Dendritic cell treated with granulocyte-macrophage colony-stimulating factor and Interleukin-4, amounts not matched to agents 40 ng/mL and 50 ng/mL, for 4 days (primary cell): ENCODE measurements around the gene KLHDC8B.

Source experiments
- H3K27ac Mint-ChIP-seq: one replicate; pipeline ENCODE4 v1.8.0; 2022; ENCODE audit warnings: mild to moderate bottlenecking, mixed read lengths
- H3K27me3 Mint-ChIP-seq: one replicate; pipeline ENCODE4 v1.8.0; 2022; ENCODE audit warnings: mild to moderate bottlenecking, mixed read lengths
- H3K36me3 Mint-ChIP-seq: one replicate; pipeline ENCODE4 v1.8.0; 2022; ENCODE audit warnings: low read depth, mixed read lengths
- H3K4me1 Mint-ChIP-seq: one replicate; pipeline ENCODE4 v1.8.0; 2022; ENCODE audit warnings: low read depth, mixed read lengths
- H3K4me3 Mint-ChIP-seq: one replicate; pipeline ENCODE4 v1.8.0; 2022; ENCODE audit warnings: mild to moderate bottlenecking, moderate library complexity, mixed read lengths
- H3K9me3 Mint-ChIP-seq: one replicate; pipeline ENCODE4 v1.8.0; 2022; ENCODE audit warnings: mixed read lengths
- intact Hi-C: fragments of 100-400 bp; cut with micrococcal nuclease; formaldehyde crosslinking; loops from one replicate; pipeline ENCODE4 v1.15.0; 2022

Gene KLHDC8B

DNA sequence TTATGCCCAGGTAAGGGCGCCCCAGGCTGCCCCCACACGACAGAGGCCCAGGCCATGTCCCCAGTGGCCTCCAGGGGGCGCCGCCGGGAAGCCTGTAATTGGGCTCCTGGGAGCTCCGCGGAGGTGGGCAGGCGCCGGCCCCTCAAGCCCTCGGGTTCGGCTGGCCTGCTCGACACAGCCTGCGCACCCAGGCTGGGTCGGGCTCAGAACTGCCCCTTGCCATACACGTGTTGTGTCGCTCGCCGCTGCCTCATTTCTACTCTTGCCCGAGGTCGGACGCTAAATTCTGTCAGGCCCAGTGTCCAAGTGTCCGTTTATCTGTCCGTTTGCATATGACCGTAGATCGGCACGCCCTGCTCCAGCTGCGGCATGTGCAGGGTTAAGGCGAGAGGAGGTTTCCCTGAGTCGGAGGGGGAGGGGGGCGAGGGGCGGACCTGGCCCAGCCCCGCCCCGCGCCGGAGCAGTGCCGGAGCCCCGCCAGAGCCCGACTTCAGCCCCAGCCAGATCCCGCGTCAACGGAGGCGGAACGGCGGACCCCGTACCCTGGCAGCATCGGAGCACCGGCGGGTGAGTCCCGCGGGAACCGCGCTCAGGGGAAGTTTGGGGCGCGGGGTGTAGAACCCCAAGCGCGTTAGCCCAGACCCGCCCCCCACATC is at the start of gene KLHDC8B:
Gene KLHDC8B (plus strand): TSS at position 480 of the 656 bp plus-strand sequence. CDS start 1,172 bp downstream, outside the sequence.
- Mint-ChIP-seq H3K4me3 (peak within 1 kb of the TSS; percentile 83), H3K9me3 (no peaks in the 10 kb centered on the region), H3K27ac (peak within 1 kb of the TSS; percentile 80), H3K36me3 (no peaks in the 10 kb centered on the region), H3K27me3 (peaks cover 9% of the 10 kb centered on the region), H3K4me1 (peaks cover 29% of the 10 kb centered on the region)
- intact Hi-C loops: loop anchor here (1.0 to 2.0 kb wide), 2 partner anchors 105 to 278 kb away; no protein-coding TSS in a partner anchor

DNA sequence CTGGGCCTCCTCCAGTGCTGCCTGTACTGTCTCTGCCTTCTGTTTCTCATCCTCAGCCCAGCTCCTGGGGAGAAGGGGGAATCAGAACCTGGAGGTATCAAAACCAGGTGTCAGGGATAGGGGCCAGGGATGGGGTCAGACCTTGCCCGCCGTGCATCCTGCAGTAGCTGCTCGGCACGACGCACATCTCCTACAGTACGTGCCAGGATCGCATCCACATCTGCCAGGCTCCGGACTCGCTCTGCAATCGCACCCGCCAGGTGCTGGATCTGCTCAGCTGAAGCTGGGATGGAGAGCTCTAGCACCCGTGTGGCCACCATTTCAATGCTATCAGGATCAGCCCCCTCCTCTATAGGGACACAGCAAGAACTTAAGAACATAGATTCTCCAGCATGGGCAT is 49.4 kb upstream of the KLHDC8B start:
- Mint-ChIP-seq H3K27ac (peak overlapping the region; percentile 82), H3K4me3 (no peak overlapping the region), H3K4me1 (peaks cover 28% of the 10 kb centered on the region), H3K27me3 (no peaks in the 10 kb centered on the region), H3K9me3 (no peaks in the 10 kb centered on the region), H3K36me3 (peaks cover 78% of the 10 kb centered on the region)
- intact Hi-C loops: no loop called here

DNA sequence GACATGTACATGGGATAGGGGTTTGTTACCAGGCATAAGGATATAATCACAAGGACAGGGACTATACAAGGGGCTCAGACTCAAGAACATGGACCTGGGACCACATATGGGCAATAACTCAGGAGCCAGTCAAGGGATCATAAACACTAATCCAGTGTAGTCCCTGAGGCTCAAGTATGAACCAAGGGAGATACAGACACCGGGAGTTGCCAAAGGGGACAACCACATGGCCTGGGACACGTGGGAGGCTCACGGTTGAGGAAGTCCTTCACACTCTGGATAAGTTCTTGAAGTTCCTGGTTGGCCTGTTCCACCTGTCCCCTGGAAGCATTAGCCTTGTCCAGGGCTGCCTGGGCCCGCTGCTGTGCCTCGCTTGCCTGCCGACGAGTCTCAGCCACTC is 48.9 kb upstream of the KLHDC8B start:
- H3K27me3 Mint-ChIP-seq: no peaks in the 10 kb centered on the region
- H3K4me3 Mint-ChIP-seq: no peak overlapping the region
- no peaks in the 10 kb centered on the region for H3K9me3 Mint-ChIP-seq
- no peak overlapping the region for H3K27ac Mint-ChIP-seq
- intact Hi-C loops: no loop called here
- peaks cover 28% of the 10 kb centered on the region for H3K4me1 Mint-ChIP-seq
- peaks cover 74% of the 10 kb centered on the region for H3K36me3 Mint-ChIP-seq

DNA sequence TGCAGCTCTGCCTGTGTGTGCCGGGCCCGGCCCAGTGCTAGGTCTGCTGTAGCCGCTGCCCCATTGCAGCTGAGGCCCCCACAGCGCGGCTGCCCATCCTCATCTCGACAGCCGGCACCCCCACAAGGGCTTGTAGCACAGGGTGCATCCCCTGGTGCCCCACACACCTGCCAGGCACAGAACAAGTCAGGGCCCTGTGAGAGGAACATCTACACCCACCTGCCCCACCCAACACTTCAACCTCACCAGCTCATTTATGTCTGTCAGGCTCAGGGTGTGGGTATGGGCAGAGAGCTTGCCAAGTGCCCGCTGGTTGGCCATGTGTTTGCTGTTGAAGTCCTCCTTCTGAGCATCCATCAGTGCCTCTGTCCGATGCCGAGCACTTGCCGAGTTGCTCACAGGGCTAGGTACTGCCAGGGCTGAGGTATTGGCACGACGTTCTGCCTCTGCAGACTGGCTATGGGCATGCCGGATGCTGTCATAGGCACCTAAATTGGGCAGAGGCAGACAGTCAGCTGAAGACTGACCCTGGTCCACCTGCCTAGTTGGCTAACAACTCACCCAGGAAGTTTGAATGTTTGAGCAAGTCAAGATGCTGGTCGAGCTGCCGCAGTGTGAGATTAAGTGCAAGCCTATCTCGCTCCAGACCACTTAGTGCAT is 48.4 kb upstream of the KLHDC8B start:
- H3K9me3 Mint-ChIP-seq: no peaks in the 10 kb centered on the region
- intact Hi-C loops: no loop called here

DNA sequence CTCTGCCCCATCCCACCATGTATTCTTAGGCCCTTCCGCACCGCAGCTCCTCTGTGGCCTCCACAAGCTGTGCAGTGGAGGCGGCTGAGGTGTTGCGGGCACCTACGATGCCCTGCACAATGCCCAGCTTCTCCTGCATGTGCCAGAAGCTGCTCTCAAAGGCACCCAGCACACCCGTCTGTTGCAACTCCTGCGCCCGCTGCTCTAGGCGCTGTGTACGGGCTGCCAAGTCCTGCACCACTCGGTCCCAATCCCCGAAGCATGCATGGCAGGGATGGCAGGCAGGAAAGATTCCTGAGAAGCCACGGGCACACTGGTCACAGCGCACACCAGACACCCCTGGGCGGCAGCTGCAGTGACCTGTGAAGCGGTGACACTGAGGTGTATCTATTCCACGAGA is 47.7 kb upstream of the KLHDC8B start:
- H3K9me3 Mint-ChIP-seq: no peaks in the 10 kb centered on the region
- H3K4me1 Mint-ChIP-seq: peaks cover 28% of the 10 kb centered on the region
- no peaks in the 10 kb centered on the region for H3K27me3 Mint-ChIP-seq
- H3K4me3 Mint-ChIP-seq: no peak overlapping the region
- H3K27ac Mint-ChIP-seq: no peak overlapping the region
- peaks cover 71% of the 10 kb centered on the region for H3K36me3 Mint-ChIP-seq
- intact Hi-C loops: no loop called here

More for the DNA sequence above, 48.4 kb upstream of the KLHDC8B start:
- peaks cover 71% of the 10 kb centered on the region for H3K36me3 Mint-ChIP-seq
- H3K4me1 Mint-ChIP-seq: peaks cover 28% of the 10 kb centered on the region
- H3K27ac Mint-ChIP-seq: no peak overlapping the region
- no peak overlapping the region for H3K4me3 Mint-ChIP-seq
- H3K27me3 Mint-ChIP-seq: no peaks in the 10 kb centered on the region

DNA sequence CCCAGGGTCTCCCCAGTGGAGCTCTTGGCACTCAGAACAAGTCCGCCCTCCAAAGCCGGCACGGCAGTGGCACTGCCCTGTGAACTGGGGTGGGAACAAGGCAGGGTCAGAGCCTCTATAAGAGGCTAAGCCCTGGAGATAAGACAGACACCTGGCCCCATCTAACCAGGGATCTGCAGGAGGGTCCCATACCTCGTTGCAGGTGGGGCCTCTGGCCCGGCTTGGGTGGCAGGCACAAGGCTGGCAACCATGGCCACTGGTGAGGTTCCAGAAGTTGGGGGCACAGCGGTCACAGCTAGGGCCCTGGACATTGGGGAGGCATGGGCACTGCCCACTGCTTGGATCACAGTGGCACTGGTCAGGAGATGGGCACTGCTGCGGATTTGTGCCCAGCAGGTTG is 47.2 kb upstream of the KLHDC8B start:
- H3K4me3 Mint-ChIP-seq: no peak overlapping the region
- H3K27ac Mint-ChIP-seq: no peak overlapping the region
- no peaks in the 10 kb centered on the region for H3K9me3 Mint-ChIP-seq
- peaks cover 71% of the 10 kb centered on the region for H3K36me3 Mint-ChIP-seq
- intact Hi-C loops: no loop called here
- no peaks in the 10 kb centered on the region for H3K27me3 Mint-ChIP-seq
- peaks cover 23% of the 10 kb centered on the region for H3K4me1 Mint-ChIP-seq

DNA sequence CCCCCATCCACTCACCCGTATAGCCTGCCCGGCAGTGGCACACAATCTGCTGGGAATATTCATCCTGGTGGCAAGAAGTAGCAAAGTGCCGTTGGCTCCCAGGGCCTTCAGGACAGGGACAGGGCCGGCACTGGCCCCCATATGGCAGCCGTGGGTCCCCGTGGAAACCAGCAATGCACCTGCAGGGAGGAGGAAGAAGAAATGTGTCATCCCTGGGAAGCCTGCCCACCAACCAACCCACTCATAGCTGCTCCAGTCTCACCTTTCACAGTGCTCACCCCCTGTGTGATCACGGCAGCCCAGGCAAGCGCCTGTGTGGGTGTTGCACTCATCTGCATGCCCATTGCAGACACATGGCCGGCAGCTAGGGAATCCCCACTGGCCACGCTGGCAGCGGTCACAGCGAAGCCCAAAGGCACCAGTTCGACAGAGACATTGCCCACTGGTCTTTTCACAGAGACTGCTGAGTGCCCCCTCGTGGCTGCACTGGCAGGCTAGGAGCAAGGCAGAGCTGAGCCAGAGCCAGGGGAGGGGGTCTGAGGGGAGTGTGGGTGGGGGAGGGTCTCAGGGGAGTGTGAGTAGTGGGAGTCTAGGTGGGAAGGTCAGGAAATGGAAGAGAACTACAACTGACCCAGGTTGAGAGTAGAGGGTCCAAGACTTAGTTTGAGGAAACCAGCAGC is 46.3 kb upstream of the KLHDC8B start:
- Mint-ChIP-seq H3K36me3 (peaks cover 80% of the 10 kb centered on the region), H3K4me3 (no peak overlapping the region), H3K4me1 (peaks cover 15% of the 10 kb centered on the region), H3K9me3 (no peaks in the 10 kb centered on the region), H3K27me3 (no peaks in the 10 kb centered on the region), H3K27ac (no peak overlapping the region)
- intact Hi-C loops: no loop called here

DNA sequence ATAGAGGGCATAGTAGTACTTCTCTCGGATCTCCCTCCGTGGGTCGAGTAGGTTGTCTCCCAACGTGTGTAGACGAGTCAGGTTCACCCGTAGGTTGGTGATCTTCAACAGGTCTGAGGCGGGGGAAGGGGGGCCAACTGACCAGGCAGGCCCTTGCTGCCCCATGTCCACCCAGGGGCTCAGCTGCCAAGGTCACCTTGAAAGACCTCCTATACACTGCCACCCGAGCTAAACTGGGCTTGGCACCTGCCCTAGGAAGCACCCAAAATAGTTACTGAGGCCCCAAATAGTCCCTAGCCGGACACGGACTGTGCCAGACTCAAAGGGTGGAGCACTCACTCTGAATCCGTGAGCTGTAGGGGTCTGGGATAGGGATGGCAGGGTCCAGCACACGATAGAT is 40.4 kb upstream of the KLHDC8B start:
- H3K9me3 Mint-ChIP-seq: no peaks in the 10 kb centered on the region
- H3K36me3 Mint-ChIP-seq: peaks cover 37% of the 10 kb centered on the region
- H3K4me3 Mint-ChIP-seq: no peak overlapping the region
- peaks cover 2% of the 10 kb centered on the region for H3K27me3 Mint-ChIP-seq
- H3K4me1 Mint-ChIP-seq: peaks cover 26% of the 10 kb centered on the region
- intact Hi-C loops: no loop called here
- no peak overlapping the region for H3K27ac Mint-ChIP-seq

DNA sequence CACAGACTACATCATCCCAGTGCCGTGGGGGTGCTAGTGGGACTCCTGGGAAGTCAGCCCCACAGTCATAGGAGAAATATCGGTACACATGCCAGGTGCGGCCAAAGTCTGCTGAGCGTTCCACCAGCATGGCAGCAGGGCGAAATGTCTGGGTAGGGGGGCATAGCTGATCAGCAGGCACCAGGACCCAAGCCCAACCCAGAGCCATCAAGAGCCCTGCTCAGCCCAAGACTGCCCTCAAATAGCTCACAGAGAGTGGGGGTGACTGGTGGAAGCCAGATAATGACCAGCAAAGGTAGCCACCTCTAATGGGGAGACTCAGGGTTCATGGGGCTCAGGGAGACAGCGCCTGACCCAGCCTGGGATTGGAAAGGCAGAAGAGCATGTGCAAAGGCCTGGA is 39.8 kb upstream of the KLHDC8B start:
- Mint-ChIP-seq H3K36me3 (peaks cover 32% of the 10 kb centered on the region), H3K4me3 (peak overlapping the region; percentile 79), H3K27me3 (peaks cover 2% of the 10 kb centered on the region), H3K27ac (peak overlapping the region; percentile 86), H3K9me3 (no peaks in the 10 kb centered on the region), H3K4me1 (peaks cover 26% of the 10 kb centered on the region)
- intact Hi-C loops: no loop called here

DNA sequence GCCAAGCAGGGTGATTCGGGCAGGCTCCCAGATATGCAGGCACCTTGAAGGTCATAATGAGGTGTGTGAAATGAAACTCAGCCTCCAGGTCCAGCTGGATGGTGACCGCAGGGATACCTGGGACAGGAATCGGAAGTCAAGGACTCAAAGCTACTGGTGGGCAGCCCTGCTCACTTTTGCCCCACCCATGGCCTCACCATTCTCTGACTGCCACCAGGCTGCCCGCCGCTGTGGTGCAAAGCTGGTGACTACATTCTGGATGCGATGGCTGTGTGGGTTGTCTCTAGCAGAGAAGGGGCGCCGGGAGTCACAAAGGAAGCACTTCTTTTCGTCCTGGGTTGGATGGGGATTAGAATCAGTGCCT is 39.3 kb upstream of the KLHDC8B start:
- intact Hi-C loops: loop anchor here (2.0 kb wide), 1 partner anchor 37 kb away; the partner anchor contains the start of gene QRICH1
- Mint-ChIP-seq H3K27ac (peak overlapping the region; percentile 86), H3K27me3 (peaks cover 2% of the 10 kb centered on the region), H3K9me3 (no peaks in the 10 kb centered on the region), H3K36me3 (peaks cover 32% of the 10 kb centered on the region), H3K4me1 (peaks cover 26% of the 10 kb centered on the region), H3K4me3 (peak overlapping the region; percentile 79)

DNA sequence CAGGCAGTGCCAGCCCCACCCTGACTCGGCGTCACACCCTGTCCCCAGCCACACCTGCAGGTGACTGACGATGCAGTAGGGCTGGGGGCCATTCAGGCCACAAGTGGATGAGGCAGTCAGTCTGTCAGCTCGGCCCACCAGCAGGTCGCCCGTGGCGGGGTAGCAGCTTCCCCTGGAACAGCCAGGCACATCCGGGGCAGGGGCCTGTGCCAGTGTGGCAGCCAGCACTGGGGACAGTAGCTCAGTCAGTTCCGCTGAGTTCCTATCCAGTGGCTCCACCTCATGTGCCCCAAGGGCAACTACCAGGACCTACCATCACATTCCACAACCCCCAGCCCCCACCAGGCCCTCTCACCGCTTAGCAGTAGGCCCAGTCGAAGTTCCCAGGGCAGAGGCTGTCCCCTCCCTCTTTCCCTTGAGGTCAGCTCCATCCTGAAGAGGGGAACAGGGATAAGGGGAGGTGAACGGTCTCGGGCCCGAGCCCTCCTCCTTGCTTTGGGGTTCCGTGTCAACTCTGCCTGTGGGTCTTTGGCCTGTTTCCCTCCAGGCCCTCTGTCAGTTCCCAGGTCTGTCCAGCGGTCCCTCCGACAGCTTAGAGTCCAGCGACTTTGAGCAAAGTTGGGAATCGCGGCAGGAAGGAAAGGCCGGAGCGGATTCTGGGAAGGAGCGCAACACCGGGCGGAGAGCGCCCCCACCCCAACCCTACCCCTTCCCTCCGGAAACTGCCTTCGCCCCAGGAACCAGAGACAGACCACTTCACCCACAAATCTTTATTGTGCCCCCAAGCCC is 38.8 kb upstream of the KLHDC8B start, which contains the start of gene LAMB2:
Gene LAMB2 (minus strand): TSS at position 614 of the 789 bp plus-strand sequence. CDS start 183 bp downstream, at position 431.
- H3K27me3 Mint-ChIP-seq: peaks cover 4% of the 10 kb centered on the region
- H3K9me3 Mint-ChIP-seq: no peaks in the 10 kb centered on the region
- peaks cover 32% of the 10 kb centered on the region for H3K36me3 Mint-ChIP-seq
- H3K27ac Mint-ChIP-seq: peak within 1 kb of the TSS; percentile 86
- peaks cover 26% of the 10 kb centered on the region for H3K4me1 Mint-ChIP-seq
- intact Hi-C loops: loop anchor here (2.0 kb wide), 1 partner anchor 38 kb away; the partner anchor contains the start of gene QRICH1
- H3K4me3 Mint-ChIP-seq: peak within 1 kb of the TSS; percentile 79

DNA sequence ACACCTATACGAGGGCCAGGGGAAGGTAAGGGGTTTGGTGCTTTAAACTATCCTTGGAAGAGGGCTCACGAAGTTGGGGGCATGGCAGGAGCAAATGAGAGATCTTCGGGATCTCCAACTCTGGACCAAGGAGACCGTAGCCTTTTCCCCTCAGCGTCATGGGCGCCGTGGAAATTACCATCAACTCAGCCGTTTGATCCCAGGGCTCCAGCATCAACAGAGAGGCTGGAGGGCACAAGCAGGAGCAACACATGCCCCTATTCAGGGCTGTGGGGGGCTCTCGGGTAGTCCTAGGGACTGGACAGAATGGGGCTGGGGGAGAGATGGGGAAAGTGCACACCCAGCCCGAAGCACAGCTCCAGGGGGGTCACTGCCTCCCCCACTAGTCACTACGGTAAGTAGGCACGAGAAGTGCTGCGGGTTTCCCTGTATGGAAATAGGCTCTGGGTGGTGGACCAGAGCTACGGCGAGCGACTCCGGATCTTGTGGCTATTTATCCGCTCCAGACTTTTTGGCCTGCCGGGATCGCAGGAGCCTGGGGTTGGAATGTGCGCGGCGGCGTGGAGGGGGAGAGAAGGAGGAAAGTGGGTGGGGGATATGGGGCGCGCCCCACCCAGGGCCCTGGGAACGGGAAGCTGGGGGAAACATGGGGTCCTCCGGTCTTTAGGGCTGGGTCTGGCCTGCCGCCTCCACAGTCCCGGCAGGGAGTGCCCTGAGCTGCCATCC is 38.0 kb upstream of the KLHDC8B start:
- Mint-ChIP-seq H3K27me3 (peaks cover 7% of the 10 kb centered on the region), H3K9me3 (no peaks in the 10 kb centered on the region), H3K4me3 (peak overlapping the region; percentile 79), H3K27ac (peak overlapping the region; percentile 86), H3K36me3 (peaks cover 25% of the 10 kb centered on the region), H3K4me1 (peaks cover 26% of the 10 kb centered on the region)
- intact Hi-C loops: loop anchor here (2.0 kb wide), 1 partner anchor 39 kb away; the partner anchor contains the start of gene QRICH1
